Nucleus accumbens (tissue), 56 donors: Measurements from ENCODE around the gene PREX1.
"Not testable (repeated sequence)": the region's sequence is repeated elsewhere in the genome, so short reads cannot be mapped to it uniquely, and the experiment has no call there.

ENCODE experiments used
- DNase-seq, 56 donors: peaks; one replicate each; lab custom pipeline; 2025; lab: John Stamatoyannopoulos, UW

The PREX1 gene, protein sequence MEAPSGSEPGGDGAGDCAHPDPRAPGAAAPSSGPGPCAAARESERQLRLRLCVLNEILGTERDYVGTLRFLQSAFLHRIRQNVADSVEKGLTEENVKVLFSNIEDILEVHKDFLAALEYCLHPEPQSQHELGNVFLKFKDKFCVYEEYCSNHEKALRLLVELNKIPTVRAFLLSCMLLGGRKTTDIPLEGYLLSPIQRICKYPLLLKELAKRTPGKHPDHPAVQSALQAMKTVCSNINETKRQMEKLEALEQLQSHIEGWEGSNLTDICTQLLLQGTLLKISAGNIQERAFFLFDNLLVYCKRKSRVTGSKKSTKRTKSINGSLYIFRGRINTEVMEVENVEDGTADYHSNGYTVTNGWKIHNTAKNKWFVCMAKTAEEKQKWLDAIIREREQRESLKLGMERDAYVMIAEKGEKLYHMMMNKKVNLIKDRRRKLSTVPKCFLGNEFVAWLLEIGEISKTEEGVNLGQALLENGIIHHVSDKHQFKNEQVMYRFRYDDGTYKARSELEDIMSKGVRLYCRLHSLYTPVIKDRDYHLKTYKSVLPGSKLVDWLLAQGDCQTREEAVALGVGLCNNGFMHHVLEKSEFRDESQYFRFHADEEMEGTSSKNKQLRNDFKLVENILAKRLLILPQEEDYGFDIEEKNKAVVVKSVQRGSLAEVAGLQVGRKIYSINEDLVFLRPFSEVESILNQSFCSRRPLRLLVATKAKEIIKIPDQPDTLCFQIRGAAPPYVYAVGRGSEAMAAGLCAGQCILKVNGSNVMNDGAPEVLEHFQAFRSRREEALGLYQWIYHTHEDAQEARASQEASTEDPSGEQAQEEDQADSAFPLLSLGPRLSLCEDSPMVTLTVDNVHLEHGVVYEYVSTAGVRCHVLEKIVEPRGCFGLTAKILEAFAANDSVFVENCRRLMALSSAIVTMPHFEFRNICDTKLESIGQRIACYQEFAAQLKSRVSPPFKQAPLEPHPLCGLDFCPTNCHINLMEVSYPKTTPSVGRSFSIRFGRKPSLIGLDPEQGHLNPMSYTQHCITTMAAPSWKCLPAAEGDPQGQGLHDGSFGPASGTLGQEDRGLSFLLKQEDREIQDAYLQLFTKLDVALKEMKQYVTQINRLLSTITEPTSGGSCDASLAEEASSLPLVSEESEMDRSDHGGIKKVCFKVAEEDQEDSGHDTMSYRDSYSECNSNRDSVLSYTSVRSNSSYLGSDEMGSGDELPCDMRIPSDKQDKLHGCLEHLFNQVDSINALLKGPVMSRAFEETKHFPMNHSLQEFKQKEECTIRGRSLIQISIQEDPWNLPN (N-terminal part only)

DNA sequence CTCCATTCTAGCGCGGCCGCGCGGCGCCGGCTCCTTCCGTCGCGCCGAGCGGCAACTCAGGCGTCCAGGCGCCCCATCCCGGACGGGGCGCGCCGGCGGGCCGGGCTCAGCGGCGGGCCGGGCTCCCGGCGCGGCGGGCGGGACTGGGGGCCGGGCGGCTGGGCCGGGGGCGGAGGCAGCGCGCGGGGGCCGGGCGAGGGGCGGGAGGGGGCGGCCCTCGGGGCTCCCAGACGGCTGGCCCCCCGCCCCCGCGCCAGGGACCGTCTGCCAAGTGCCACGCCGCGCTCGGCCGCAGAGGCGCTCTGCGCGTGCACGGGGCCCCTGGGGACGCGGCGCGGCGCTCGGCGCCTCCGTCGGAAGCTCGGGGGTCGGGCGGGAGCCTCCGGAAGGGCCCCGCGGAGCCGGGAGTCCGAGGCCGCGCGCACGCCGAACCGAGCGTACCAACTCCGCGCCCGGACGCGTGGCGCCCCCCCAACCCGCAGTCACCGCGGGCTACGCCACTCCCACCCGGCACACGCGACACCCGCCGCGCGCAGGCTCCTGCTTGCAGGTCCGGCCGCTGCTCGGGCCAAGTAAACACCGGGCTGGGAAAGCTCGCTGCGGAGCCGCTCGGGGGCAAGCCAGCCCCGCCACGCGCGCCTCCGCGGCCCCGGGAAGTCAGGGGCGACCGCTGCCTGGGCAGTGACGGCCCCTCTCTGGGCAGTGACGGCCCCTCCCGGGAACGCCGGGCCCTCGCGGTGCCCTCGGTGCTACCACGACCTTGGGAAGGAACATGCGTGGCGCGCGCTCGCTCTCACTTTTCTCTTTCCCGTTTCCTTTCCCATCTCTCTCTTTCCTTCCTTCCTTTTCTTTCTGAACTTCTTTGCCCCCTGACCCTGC lies at the start of gene PREX1:
Gene PREX1 (minus strand): TSS at position 145 of the 879 bp plus-strand sequence. CDS start 139 bp downstream, at position 6.
- peak in 50 of 56 donors; percentile 29 to 95 (median 79) for DNase-seq

DNA sequence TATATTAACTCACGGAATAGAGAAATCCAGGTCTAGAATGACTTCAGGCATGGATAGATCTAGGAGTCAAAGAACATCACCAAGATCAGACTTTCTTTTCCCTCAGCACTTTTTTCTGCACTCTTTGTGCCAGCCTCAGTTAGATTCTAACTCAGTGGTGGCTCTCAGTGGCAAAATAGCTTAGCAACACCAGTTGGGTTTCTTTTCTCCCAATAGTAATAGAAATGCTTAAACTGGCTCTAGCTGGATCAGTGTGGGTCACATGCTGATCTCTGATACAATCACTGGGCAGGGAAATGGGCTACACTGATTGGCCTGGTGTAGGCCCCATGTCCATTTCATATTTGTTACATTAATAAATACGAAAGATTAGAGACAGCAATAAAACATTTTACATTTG lies 49.5 kb upstream of the PREX1 start:
- peak in 10 of 56 donors; percentile 8 to 38 (median 28) for DNase-seq

DNA sequence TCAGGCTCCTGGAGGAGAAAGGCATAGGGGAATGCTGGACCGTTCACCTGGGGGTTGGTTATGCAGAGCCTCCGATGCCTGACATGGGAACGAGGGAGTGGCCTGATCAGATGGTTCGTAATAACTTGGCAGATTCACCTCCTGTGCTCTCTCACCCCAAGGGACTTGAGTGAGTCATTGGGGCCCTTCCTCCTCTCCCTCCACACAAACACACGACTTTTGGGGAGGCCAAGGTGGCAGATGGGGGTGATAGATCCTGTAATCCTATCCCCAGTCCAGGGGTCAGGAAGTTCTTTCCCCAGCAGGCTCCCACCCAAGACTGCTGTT lies 48.1 kb upstream of the PREX1 start:
- DNase-seq: no peak

DNA sequence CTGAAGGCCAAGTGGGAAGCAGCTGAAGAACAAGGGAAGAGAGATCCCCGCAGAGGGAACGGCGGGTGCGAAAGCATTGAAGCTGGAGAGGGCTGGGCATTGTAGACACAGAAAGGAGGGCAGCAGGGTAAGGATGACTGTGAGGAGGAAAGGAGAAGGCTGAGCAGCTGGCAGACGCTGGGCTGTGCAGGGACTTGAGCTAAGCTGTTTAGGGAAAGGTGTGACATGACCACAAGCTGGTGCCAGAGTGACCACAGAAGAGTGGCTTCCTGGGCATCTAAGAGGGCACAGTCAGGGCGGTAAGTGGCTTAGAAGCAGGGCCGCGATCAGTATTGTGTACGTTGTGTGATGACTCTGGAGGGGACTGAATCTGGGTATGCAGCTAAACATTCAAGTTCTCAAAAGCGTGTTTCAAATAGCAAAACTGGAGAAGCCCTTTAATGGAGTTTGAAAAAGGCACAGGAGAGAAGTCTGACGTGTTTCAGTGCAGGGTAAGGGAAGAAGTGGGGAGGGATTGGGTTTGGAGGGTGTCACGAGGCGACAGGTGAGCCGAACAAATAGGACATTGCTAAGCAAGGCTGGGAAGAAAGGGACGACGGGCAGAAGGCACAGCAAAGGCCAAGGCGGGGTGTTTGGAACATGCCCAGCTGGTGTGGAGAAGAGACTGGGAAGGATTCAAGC lies 47.6 kb upstream of the PREX1 start:
- DNase-seq: no peak

DNA sequence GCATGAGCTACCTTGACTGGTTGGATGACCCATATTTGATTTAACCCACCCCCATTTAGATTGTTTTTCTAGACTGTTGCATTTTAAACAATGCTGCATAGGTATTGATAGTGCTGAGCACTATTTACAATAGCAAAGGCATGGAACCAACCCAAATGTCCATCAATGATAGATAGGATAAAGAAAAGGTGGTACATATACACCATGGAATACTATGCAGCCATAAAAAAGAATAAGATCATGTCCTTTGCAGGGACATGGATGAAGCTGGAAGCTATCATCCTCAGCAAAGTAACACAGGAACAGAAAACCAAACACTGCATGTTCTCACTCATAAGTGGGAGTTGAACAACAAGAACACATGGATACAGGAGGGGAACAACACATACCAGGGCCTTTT lies 41.6 kb upstream of the PREX1 start:
- DNase-seq: not testable (repeated sequence)

DNA sequence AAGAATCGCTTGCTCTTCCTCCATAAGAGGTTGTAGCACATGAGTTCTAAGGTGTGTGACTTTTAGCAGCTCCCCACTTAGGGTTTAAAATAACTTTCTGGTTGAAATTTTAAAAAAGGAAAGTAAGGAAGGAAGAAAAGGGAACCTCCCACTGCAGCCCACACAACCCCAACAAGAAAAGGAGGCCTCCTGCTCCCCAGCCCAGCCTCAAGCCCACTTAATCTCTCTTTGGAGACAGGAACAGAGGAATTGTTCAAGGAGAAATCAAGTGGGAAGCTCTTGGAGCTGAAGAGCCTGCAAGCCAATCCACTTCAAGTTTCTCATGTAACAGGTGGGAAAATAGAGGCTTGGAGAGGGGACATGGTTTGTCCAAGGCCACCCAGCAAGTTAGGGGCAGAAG lies 39.1 kb upstream of the PREX1 start:
- no peak for DNase-seq

DNA sequence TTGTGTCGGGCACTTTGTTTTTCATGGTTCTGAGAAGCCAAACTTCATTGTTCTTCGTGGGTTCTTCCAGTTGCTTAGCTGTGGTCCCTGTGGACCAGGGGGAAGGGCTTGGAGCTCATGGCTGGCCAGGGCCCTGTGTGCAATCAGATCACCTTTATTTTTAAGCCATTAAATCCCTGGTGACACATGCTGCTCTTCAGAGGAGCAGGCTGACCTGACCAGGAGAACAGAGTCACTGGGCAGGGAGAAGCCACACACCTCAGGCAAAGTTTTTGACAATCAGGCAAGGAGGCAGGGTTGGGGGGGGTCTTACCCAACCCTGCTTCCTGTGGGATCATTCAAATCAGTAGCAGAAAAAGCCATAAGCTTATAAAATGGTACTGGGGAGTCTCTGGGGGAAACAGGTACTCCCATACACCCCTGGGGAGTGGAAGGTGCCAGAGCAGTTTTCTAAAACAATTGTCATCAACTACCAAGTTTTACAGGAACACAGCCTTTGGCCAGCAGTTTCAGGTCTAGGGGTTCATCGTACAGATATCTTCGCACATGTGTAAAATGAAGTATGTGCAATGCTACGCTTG lies 37.0 kb upstream of the PREX1 start:
- DNase-seq: no peak

DNA sequence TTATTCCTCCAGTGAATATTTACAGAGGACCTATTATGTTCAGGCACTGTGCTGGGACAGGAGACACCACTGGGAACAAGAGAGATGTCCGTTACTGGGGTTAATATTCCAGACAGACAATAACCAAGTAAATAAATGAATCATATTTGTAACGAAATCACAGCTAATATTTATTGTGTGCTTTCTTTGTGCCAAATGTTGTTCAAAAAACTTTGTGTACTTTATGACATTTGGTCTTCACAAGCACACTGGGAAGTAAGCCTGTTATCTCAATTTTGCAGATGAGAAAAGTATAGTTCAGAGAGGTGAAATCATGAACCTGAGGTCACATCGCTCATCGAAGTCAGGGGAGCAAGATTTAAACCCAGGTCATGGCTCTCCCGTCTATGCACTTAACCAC lies 36.5 kb upstream of the PREX1 start:
- no peak for DNase-seq

DNA sequence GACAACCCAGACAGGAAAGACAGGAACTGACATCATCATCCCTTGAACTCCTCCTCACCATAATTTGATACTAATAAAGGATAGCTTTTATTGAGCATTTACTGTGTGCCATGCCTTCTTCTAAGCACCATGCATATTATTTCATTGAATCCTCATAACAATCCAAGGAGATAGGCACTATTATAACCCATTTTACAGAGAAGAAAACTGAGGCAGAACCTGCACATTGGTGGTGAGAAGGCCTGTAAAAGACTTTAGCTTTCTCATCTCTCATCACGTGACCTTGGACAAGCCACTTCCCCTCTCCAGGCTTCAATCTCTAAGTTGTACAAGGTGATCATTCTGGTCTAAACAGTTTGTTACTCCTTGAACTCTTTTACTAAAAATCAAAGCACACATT lies 34.5 kb upstream of the PREX1 start:
- DNase-seq: no peak

DNA sequence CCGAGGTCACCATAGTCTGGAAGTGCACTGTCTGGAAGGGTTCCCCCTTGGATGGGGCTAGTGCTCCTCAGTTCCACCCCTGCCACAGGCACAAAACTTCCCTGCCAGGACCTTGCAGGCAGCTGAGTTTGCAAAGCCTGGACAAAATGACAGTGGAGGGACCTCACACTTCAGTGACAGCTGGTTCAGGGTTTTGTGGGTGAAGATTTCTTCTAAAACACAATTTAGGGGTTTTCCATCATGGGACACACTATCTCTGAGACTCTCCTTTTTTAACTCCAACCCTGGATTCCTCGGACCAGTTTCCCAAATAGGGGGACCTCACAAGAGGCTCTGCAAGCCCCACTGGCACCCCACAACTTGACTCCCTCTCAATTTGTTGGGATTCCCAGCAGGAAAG lies 33.6 kb upstream of the PREX1 start:
- DNase-seq: no peak

DNA sequence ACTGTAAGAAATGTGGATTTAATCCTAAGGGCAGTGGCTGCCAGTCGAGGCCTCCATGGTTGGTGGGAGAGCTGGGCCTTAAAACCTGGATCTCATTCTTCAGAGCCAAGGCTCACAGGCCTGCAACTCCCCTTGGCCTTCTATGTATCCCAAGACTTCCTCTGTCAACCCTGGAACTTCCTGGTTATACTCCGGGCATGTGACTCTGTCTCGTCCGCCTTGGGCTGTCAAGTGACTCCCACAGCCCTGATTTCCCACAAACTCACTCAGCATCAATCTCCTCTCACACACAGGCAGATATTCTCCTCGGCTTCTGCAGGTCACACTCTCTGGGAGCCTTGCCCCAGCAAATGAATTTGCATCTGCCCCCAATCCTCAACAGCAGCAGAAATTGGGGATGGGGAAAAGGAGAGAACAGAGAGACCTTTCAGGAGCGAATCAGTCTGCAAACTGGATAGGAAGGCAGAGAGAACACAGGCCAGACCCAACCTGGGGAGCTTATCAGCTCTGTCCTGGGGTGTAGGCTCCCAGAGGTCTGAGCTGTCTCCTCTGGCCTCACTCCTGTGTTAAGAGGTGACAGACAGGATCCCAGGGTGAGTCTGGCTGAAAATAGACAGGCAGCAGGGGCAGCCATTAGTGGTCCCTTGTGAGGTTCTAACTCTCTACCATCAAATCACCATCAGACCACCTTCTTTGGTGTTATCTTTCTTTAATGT lies 30.4 kb upstream of the PREX1 start:
- DNase-seq: peak in 2 of 56 donors; percentile 4 to 11

DNA sequence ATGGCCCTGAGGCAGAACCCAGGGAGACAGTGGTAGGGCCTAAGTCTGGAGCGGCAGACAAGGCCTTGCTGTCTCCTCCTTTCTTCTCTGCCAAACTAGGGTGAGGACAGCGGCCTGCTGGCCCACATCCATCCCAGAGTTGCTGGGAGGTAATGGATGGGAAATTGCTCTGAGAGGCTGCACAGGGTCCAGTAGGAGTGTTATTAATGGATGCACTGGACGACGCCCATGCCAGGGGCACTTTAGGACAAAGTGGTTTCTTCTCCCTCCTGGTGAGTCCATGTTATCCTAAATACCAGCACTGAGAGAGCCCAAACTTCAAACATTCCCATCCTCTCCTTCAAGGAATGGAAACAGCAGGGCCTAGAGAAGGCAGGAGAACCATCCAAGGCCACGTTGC lies 28.3 kb upstream of the PREX1 start:
- no peak for DNase-seq

DNA sequence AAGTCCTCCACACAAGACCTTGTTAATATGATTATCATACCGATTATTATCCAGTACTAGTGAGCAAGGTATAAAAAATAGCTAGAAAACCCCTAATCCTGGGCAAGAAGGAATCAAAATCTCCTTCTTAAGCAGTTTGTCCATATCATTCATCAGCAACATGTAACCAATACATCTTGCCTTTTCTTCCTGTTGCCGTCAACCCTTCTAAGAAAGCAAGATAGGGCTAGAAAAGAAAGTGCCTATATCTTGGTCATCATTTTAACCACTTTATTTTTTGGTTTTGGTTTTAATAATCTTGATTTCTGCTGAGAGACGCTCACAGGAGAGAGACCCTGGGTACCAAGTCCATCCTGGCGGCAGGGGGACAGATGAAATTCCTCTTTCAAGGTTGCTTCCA lies 27.2 kb upstream of the PREX1 start:
- DNase-seq: no peak

DNA sequence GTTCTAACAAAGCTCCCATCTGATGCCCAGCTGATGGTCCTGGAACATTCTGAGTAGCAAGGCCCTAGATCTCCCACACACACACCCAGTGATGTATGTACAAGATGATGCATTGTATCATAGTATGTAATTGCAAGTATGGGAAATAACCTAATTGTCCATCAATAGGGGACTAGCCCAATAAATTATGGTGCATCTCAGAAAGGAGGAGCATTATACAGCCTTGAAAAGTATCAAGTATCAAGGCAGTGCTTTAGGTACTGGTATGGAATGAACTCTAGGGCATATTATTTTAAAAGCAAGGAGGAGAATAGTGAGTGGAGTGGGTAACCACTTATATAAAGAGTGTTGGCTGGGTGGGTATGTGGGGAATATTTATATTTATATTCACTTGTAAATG lies 24.8 kb upstream of the PREX1 start:
- DNase-seq: no peak

DNA sequence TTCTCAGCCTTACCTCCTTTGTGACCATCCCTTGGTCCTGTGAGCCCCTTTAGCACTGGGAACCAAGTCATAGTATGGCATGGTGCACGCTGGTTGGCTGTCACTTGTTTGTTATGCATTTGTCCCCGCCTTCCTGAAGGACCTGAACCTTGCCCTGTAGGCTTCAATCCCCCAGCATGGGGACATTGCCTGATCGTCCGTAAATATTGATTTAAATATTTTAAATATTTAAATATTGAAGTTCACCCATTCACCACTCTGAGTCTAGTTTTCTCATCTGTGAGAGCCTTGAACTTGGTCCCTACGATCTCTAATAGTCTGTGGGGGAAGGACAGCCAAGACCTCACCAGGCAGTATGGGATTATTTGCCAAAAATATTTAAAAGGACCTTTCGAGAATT lies 23.8 kb upstream of the PREX1 start:
- no peak for DNase-seq

DNA sequence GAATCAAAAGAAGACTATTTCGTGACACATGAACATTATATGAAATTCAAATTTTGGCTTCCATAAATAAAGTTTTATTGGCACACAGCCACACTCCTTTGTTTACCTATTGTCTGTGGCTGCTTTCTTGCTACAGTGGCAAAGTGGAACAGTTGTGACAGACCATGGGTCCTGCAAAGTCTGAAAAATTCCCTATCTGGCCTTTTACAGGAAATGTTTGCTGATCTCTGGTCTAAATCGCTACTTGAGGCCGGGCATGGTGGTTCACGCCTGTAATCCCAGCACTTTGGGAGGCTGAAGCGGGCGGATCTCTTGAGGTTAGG lies 23.1 kb upstream of the PREX1 start:
- no peak for DNase-seq

DNA sequence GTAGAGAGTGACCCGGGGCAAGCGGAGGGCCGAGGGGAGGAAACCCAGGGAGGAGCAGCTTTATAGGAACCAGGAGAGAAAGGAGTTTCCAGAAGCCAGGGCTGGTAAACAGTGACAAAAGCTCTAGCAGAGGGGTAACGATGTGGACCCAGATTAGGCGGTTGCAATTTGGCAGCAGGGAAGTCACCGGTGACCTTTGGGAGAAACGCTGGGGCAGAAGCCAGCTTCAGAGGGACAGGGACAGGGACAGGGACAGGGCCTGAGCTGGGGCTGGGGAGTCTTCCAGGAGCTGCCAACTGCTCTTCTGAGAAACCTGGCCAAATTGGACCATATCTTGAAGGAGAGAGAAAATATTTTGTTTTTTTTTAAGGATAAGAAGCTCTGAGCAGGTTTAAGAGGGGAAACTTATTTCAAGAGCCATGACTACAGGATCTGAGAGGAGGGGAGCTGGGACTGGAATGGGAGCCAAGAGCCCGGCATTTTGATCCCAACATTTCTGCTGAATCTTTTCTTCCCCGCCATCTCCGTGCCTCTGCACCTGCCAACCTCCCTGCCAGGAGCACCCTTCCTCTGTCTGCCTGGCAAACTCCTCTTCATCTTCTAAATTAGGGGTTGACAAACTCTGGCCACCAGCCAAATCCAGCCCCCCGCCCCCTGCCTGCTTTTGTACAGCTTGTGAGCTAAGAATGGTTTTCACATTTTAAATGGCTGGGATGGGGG lies 22.6 kb upstream of the PREX1 start:
- peak in 2 of 56 donors; percentile 5 to 17 for DNase-seq

DNA sequence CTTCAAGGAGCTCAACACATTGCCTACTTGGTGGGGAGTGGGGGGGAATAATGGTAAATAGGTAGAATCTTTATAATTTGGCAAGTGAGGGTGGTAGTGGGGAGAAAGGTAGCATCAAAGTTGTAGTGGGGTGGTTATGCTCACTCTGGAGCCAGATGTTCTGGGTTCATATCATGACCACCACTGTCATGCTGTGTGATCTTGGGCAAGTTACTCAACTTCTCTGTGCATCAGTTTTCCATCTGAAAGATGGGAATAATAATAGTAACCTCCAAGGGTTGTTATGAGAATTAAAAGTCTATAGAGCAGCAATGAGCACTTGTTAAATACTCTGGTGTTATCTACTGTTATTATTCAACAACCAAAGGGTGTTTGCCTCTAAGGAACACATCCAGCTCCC lies 22.0 kb upstream of the PREX1 start:
- no peak for DNase-seq
